ENCODE results near the gene SEMA3F.

The SEMA3F gene

GRCh38 chr3:50232303-50232702, 77.2 kb downstream of the SEMA3F start:
- TF ChIP-seq TAF1 (IDR thresholded peaks at IDR 0.05; ENCODE audit: low read depth) (no peak), YY1 (IDR thresholded peaks at IDR 0.05; ENCODE audit: low read depth) (no peak)

DNA sequence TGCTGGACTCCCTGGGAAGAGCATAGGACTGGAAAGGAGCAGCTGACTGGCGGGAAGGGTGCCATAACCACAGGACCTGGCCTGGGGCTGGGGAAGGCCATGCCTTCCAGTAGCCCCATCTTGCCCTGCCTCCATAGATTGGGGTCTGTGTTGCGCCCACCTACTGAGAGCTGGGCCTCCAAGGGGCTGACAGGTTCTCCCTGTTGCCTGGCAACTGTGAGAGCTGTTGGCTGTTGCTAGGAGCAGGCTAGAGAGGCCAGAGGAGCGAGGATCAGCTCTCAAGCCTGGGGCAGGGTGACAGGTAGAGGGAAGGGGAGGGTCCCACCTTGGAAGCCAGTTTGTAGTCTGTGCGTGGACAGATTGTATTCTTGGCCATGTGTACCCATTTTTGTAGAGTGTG, 78.1 kb downstream of the SEMA3F start:
- TF ChIP-seq EP300 (IDR thresholded peaks at IDR 0.05; ENCODE audit: borderline replicate concordance): no peak
- no peak for TF ChIP-seq TEAD4 (IDR thresholded peaks at IDR 0.05)
- TF ChIP-seq YY1 (IDR thresholded peaks at IDR 0.05; ENCODE audit: low read depth): no peak
- TF ChIP-seq, protein P1, sequence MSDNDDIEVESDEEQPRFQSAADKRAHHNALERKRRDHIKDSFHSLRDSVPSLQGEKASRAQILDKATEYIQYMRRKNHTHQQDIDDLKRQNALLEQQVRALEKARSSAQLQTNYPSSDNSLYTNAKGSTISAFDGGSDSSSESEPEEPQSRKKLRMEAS (IDR thresholded peaks at IDR 0.05): no peak
- TF ChIP-seq REST (IDR thresholded peaks at IDR 0.05; ENCODE audit: low read depth): no peak
- TF ChIP-seq, protein P2, sequence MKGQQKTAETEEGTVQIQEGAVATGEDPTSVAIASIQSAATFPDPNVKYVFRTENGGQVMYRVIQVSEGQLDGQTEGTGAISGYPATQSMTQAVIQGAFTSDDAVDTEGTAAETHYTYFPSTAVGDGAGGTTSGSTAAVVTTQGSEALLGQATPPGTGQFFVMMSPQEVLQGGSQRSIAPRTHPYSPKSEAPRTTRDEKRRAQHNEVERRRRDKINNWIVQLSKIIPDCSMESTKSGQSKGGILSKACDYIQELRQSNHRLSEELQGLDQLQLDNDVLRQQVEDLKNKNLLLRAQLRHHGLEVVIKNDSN (IDR thresholded peaks at IDR 0.05): no peak
- TF ChIP-seq NFIC (IDR thresholded peaks at IDR 0.05): no peak
- no peak for TF ChIP-seq EGR1 (IDR thresholded peaks at IDR 0.05)
- TF ChIP-seq TCF12 (IDR thresholded peaks at IDR 0.05; ENCODE audit: low read depth): no peak
- no peak for TF ChIP-seq CREB1 (IDR thresholded peaks at IDR 0.05; ENCODE audit: low read depth)
- no peak for TF ChIP-seq ZBTB7A (IDR thresholded peaks at IDR 0.05; ENCODE audit: low read depth)

- TF ChIP-seq ZBTB7A (IDR thresholded peaks at IDR 0.05; ENCODE audit: low read depth): no peak
- TF ChIP-seq RAD21 (IDR thresholded peaks at IDR 0.05; ENCODE audit: low read depth): no peak
- 0 out of 2 replicates have a peak, but pooled peaks have one; percentile 11 for TF ChIP-seq CREB1 (IDR thresholded peaks at IDR 0.05; ENCODE audit: low read depth)
- TF ChIP-seq EGR1 (IDR thresholded peaks at IDR 0.05): no peak
- no peak for TF ChIP-seq CEBPB (IDR thresholded peaks at IDR 0.05)
- TF ChIP-seq TAF1 (IDR thresholded peaks at IDR 0.05; ENCODE audit: low read depth): peak; percentile 78; the same call in 1 of the 2 replicates
- no peak for TF ChIP-seq YY1 (IDR thresholded peaks at IDR 0.05; ENCODE audit: low read depth)
- no peak for TF ChIP-seq FOXM1 (IDR thresholded peaks at IDR 0.05; ENCODE audit: borderline replicate concordance, low read depth)
- no peak for TF ChIP-seq REST (IDR thresholded peaks at IDR 0.05; ENCODE audit: low read depth)
- TF ChIP-seq, protein P2 (IDR thresholded peaks at IDR 0.05): no peak
- TF ChIP-seq, protein P1 (IDR thresholded peaks at IDR 0.05): peak; percentile 26
- TF ChIP-seq TEAD4 (IDR thresholded peaks at IDR 0.05): no peak
- TF ChIP-seq NFIC (IDR thresholded peaks at IDR 0.05): no peak
- no peak for TF ChIP-seq EP300 (IDR thresholded peaks at IDR 0.05; ENCODE audit: borderline replicate concordance)
- TF ChIP-seq TCF12 (IDR thresholded peaks at IDR 0.05; ENCODE audit: low read depth): no peak
Measured at GRCh38 chr3:50235716-50236483, 80.8 kb downstream of the SEMA3F start, which contains the start of gene GNAI2. TSS of gene GNAI2 (plus strand) at chr3:50236204. CDS start at chr3:50236336, 132 bp downstream.

- TF ChIP-seq, protein P1 (IDR thresholded peaks at IDR 0.05): no peak
- TF ChIP-seq, protein P2 (IDR thresholded peaks at IDR 0.05): no peak
- TF ChIP-seq EGR1 (IDR thresholded peaks at IDR 0.05) (no peak), TAF1 (IDR thresholded peaks at IDR 0.05; ENCODE audit: low read depth) (no peak), FOXM1 (IDR thresholded peaks at IDR 0.05; ENCODE audit: borderline replicate concordance, low read depth) (no peak), ZBTB7A (IDR thresholded peaks at IDR 0.05; ENCODE audit: low read depth) (no peak), YY1 (IDR thresholded peaks at IDR 0.05; ENCODE audit: low read depth) (no peak), RAD21 (IDR thresholded peaks at IDR 0.05; ENCODE audit: low read depth) (no peak), REST (IDR thresholded peaks at IDR 0.05; ENCODE audit: low read depth) (no peak), CEBPB (IDR thresholded peaks at IDR 0.05) (no peak)
Measured at GRCh38 chr3:50236484-50237132, 81.5 kb downstream of the SEMA3F start.
